Stomach (tissue), 9 donors: ENCODE measurements around the gene CFAP92. TPM values are rescaled to one million over a fixed set of nuclear protein-coding genes. Genes with fewer than 3 reads are reported as not detected.

ENCODE experiments used
- DNase-seq, 2 donors: peaks; one replicate each; pipeline versions ENCODE4 v3.0.0 to v3.0.0-alpha.2; 2013 to 2019
- H3K27ac ChIP-seq, 5 donors: fragments of 200-600 bp in 4 of 5; sonication (generic) in 4 of 5; one replicate each; pipeline ENCODE4 v1.5.1; 2013 to 2019; ENCODE audit warnings: mild to moderate bottlenecking in 1 of 5, moderate library complexity in 1 of 5
- H3K27me3 ChIP-seq, 3 donors: fragments of 200-600 bp; sonication (generic); one replicate each; pipeline ENCODE4 v1.5.1; 2017 to 2019; ENCODE audit warnings: mixed run types in 1 of 3
- H3K36me3 ChIP-seq, 4 donors: fragments of 200-600 bp; sonication (generic); 1 replicate in 3 of 4; 2 replicates in 1 of 4; pipeline ENCODE4 v1.5.1; 2016 to 2019
- H3K4me1 ChIP-seq, 4 donors: fragments of 200-600 bp; sonication (generic); one replicate each; pipeline ENCODE4 v1.5.1; 2016 to 2019
- H3K4me3 ChIP-seq, 4 donors: fragments of 200-600 bp; sonication (generic) in 3 of 4; one replicate each; pipeline ENCODE4 v1.5.1; 2016 to 2019; ENCODE audit warnings: mild to moderate bottlenecking in 1 of 4
- H3K9me3 ChIP-seq, 4 donors: fragments of 200-600 bp; sonication (generic); one replicate each; pipeline ENCODE4 v1.5.1; 2016 to 2019
- EP300 ChIP-seq: sonication (generic); formaldehyde crosslinking; IDR thresholded peaks from one replicate; pipeline ENCODE4 v1.6.1; 2017; ENCODE audit warnings: antibody characterized with exemption
- POLR2A ChIP-seq, 4 donors: fragments of 450-650 bp; IDR thresholded peaks; one replicate each; pipeline ENCODE4 v1.6.1; 2016; ENCODE audit warnings: antibody characterized with exemption in 4 of 4, control low read depth in 2 of 4, mild to moderate bottlenecking in 1 of 4, moderate library complexity in 1 of 4
- POLR2AphosphoS5 ChIP-seq, 3 donors: sonication (generic); formaldehyde crosslinking; IDR thresholded peaks; one replicate each; pipeline ENCODE4 v1.6.1; 2016; ENCODE audit warnings: antibody characterized with exemption in 3 of 3
- WGBS, 5 donors: extraction: QIAGEN DNeasy Blood & Tissue Kit in 3 of 5; methylation state at CpG; one replicate each; pipeline versions ENCODE4 v1.1.5 to v1.1.7; 2013 to 2018; 5-methylcytosine and 5-hydroxymethylcytosine counted together
- intact Hi-C: fragments of 100-400 bp; cut with DNase I; formaldehyde crosslinking; loops from one replicate; pipeline ENCODE4 v1.15.1; 2023; ENCODE audit warnings: low total_unique reads
- polyA plus RNA-seq, 3 donors: library from polyadenylated mRNA; stranded (reverse); fragments of 200-250 nt; gene quantifications; one replicate each; pipeline ENCODE4 v1.2.3, GENCODE V29; 2013
- total RNA-seq, 5 donors: library from RNA; depleted of rRNA; stranded (reverse); fragments of >200 nt; gene quantifications; one replicate each; pipeline versions ENCODE4 v1.1.0 to v1.2.3, GENCODE V29; 2014 to 2016
- TF ChIP-seq, protein P1 (sequence below), 7 experiments: fragments of 450-650 bp in 4 of 7; fragments of 200-600 bp in 3 of 7; sonication (generic) in 3 of 7; IDR thresholded peaks; one replicate each; pipeline ENCODE4 v1.5.1; 2016 to 2019; ENCODE audit warnings: antibody characterized with exemption in 7 of 7, control low read depth in 2 of 7, mild to moderate bottlenecking in 1 of 7
- donor health status: healthy with polysubstance abuse.
- donor health status: Bipolar disorder and iron deficiency.
- donor health status: healthy.

Gene CFAP92
- total and polyA plus RNA-seq, 8 donors = 0.50 to 13.4 (median 2.3) TPM

DNA sequence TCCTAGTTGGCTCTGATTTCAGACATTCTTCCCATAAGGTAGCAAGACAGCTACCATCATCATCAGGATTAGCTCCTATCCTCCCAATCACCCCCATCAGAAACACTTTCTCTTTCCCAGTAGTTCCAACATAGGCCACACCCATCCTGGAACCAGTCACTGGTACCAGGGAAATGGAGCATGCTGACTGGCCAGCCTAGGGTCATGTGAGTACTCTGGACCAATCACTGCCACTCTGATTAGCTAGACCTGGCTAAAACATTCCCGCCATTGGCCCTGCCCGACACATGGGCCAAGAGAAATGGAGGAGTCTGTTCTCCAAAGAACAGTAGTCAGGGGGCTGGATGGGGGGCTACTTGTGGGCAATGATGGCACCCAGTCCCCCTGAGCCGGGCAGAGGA is 19.6 kb upstream of the CFAP92 start:
- no peak for DNase-seq
- H3K9me3 ChIP-seq = no peaks in the 10 kb centered on the region
- H3K27ac ChIP-seq = peak overlapping the region in 4 of 5 donors; percentile 45 to 70 (median 68)
- 93 to 98% (median 96%) methylated on average over 3 of the region's 3 CpGs for WGBS, 5 donors
- H3K4me3 ChIP-seq = no peak overlapping the region
- no peaks in the 10 kb centered on the region for H3K27me3 ChIP-seq
- TF ChIP-seq POLR2A (IDR thresholded peaks at IDR 0.05) (no peak), POLR2AphosphoS5 (IDR thresholded peaks at IDR 0.05) (no peak), EP300 (no peak)
- TF ChIP-seq, protein P1, sequence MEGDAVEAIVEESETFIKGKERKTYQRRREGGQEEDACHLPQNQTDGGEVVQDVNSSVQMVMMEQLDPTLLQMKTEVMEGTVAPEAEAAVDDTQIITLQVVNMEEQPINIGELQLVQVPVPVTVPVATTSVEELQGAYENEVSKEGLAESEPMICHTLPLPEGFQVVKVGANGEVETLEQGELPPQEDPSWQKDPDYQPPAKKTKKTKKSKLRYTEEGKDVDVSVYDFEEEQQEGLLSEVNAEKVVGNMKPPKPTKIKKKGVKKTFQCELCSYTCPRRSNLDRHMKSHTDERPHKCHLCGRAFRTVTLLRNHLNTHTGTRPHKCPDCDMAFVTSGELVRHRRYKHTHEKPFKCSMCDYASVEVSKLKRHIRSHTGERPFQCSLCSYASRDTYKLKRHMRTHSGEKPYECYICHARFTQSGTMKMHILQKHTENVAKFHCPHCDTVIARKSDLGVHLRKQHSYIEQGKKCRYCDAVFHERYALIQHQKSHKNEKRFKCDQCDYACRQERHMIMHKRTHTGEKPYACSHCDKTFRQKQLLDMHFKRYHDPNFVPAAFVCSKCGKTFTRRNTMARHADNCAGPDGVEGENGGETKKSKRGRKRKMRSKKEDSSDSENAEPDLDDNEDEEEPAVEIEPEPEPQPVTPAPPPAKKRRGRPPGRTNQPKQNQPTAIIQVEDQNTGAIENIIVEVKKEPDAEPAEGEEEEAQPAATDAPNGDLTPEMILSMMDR (IDR thresholded peaks at IDR 0.05) = no peak
- intact Hi-C loops = no loop called here
- H3K36me3 ChIP-seq = peaks cover 0 to 4% (median 0%) of the 10 kb centered on the region in 4 donors
- H3K4me1 ChIP-seq = peaks cover 13 to 32% (median 25%) of the 10 kb centered on the region in 4 donors

DNA sequence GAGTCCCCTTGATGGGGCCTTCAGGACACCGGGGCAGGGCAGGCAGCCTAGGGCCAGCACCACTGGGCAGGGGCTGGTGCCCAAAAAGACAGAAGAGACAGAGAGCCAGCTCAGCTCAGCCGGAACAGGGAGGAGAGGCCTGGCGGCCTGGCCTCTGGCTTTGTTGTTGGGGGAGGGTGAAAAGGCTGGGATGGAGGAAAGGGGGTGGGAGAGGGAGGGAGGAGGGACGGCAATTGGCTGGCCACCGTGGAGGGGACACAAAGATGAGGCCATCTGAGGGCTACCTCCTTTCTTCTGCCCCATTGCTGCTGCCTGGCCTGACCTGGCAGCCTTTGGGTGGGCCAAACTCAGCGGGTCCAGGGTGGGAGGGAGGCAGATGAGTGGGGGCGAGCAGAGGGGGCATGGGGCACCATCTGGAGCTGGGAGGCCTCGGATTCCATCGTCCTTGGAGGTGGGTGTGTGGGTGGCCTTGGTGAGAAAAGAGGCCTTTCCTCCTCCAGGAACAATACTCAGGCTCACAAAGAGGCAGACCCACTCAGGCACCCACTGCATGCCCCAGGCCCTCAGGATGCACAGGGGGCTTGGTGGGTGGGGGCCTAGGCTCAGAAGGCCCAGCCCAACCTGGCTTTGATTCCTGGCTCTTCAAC is 16.6 kb upstream of the CFAP92 start:
- Histone ChIP-seq H3K9me3 (no peaks in the 10 kb centered on the region), H3K27me3 (no peaks in the 10 kb centered on the region), H3K27ac (peak overlapping the region in 3 of 5 donors; percentile 15 to 41 (median 26)), H3K36me3 (peaks cover 0 to 5% (median 0%) of the 10 kb centered on the region in 4 donors), H3K4me1 (peaks cover 13 to 33% (median 20%) of the 10 kb centered on the region in 4 donors), H3K4me3 (no peak overlapping the region)
- no peak for DNase-seq
- TF ChIP-seq, protein P1 (IDR thresholded peaks at IDR 0.05) = no peak
- TF ChIP-seq EP300 (no peak), POLR2A (IDR thresholded peaks at IDR 0.05) (no peak), POLR2AphosphoS5 (IDR thresholded peaks at IDR 0.05) (no peak)
- WGBS, 5 donors = 65 to 72% (median 71%) methylated on average over 9 of the region's 9 CpGs
- intact Hi-C loops = no loop called here

DNA sequence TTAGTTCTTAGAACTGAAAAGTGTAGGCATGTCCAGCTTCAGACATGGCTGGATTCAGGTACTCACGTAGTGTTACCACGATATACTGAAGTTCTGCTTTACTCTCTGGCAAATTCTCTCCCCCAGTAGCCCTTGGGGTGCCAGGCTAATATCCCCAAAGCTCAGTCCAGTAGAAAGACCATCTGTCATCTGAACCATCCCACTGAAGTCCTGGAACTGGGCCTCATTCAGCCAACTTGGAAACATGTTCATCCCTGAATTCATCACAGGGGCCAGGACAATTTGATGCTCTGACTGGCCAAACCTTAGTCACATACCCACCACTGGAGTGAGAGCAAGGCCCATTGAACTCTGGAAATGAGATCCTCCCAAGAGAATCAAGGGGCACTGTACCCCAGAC is 15.4 kb upstream of the CFAP92 start:
- Histone ChIP-seq H3K36me3 (peaks cover 0 to 5% (median 0%) of the 10 kb centered on the region in 4 donors), H3K4me3 (no peak overlapping the region), H3K4me1 (peaks cover 19 to 37% (median 26%) of the 10 kb centered on the region in 4 donors), H3K27ac (peak overlapping the region in 2 of 5 donors; percentile 4 to 41), H3K9me3 (no peaks in the 10 kb centered on the region), H3K27me3 (peaks cover 0 to under 1% (median 0%) of the 10 kb centered on the region in 3 donors)
- DNase-seq = no peak
- TF ChIP-seq EP300 (no peak), POLR2A (IDR thresholded peaks at IDR 0.05) (no peak), POLR2AphosphoS5 (IDR thresholded peaks at IDR 0.05) (no peak)
- TF ChIP-seq, protein P1 (IDR thresholded peaks at IDR 0.05) = no peak
- intact Hi-C loops = no loop called here
- 77 to 93% (median 83%) methylated on average over 2 of the region's 2 CpGs for WGBS, 5 donors

DNA sequence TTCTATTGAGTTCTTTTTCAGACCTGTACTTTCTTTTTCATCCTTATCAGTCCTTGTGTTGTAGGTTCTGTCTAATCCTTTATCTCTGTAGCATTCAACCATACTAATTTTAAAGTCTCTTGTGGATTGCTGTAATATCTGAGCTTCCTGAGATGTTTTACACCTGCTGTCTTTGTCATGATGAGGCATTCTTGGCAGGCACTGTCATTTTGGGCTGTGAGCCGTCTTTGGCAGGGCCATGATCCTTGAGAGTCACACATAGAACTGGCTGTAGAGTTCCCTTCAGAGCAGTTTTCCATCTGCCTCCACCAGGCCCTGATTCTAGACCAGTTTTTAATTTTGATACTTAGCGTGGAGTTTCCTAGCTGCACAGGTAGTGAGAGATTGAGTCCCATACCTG is 13.9 kb upstream of the CFAP92 start:
- TF ChIP-seq POLR2AphosphoS5 (IDR thresholded peaks at IDR 0.05) (no peak), POLR2A (IDR thresholded peaks at IDR 0.05) (no peak), EP300 (no peak)
- TF ChIP-seq, protein P1 (IDR thresholded peaks at IDR 0.05) = no peak
- Histone ChIP-seq H3K36me3 (peaks cover 0 to 5% (median 0%) of the 10 kb centered on the region in 4 donors), H3K4me1 (peaks cover 30 to 52% (median 40%) of the 10 kb centered on the region in 4 donors), H3K27me3 (peaks cover 0 to 15% (median 9%) of the 10 kb centered on the region in 3 donors), H3K9me3 (no peaks in the 10 kb centered on the region), H3K4me3 (no peak overlapping the region), H3K27ac (peak overlapping the region in 2 of 5 donors; percentile 12 to 40)
- WGBS, 5 donors = 79 to 88% (median 87%) methylated on average over 2 of the region's 2 CpGs
- intact Hi-C loops = no loop called here
- DNase-seq = no peak
